RWPE1 (cell line): ENCODE results near the gene NEK10.

ENCODE experiments used
- CTCF ChIA-PET: fragments of 350-600 bp; sonication (Branson Sonifier 250); formaldehyde crosslinking; extraction: SDS; loops from one replicate; lab custom pipeline; 2021; lab: Yijun Ruan, JAX
- POLR2A ChIA-PET: fragments of 400-600 bp; formaldehyde crosslinking; extraction: SDS; loops from one replicate; lab custom pipeline; 2020; ENCODE audit warnings: antibody characterized with exemption; ENCODE audit not compliant: low non-redundant PET; lab: Yijun Ruan, JAX
- DNase-seq: peaks from one replicate; pipeline ENCODE4 v3.0.0; 2012; ENCODE audit warnings: low spot score
- H3K27ac ChIP-seq: fragments of 450-650 bp; 2 replicates; pipeline ENCODE4 v1.5.1; 2017
- TF ChIP-seq, protein P1 (sequence below): fragments of 450-650 bp; conservative IDR thresholded peaks from 2 replicates; pipeline ENCODE4 v1.5.1; 2017; ENCODE audit warnings: low read depth, mild to moderate bottlenecking

Gene NEK10

DNA sequence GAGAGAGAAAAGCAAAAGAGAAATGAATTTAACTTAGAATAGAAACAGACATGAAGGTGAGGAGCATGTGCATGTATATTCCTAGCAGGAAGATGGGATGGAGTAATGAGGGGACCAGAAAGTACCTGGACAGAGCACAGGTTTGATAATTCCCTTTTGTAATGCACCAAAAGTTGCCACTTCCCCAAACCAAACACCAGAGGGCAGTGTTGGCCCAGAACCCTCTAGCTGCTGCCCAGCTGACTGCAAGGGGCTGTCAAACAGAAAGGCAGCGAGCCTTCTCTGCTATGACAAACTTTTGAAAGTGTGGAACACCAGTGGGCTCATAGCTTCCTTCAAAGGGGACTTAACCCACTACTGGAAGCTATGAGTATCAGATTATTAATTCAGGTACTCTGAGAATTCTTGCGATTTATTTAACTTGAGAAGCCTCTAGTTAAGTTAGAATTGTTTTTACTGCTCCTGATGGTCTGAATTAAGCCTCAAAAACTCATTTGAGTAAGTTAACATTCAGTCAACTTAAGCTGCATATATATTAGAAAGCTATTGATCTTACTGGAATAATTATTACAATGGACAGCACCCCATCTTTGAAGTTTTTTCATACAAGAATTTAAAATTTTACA, 234.9 kb downstream of the NEK10 start:
- DNase-seq, result peak; percentile 46
- no peak overlapping the region for H3K27ac ChIP-seq
- TF ChIP-seq, protein P1, sequence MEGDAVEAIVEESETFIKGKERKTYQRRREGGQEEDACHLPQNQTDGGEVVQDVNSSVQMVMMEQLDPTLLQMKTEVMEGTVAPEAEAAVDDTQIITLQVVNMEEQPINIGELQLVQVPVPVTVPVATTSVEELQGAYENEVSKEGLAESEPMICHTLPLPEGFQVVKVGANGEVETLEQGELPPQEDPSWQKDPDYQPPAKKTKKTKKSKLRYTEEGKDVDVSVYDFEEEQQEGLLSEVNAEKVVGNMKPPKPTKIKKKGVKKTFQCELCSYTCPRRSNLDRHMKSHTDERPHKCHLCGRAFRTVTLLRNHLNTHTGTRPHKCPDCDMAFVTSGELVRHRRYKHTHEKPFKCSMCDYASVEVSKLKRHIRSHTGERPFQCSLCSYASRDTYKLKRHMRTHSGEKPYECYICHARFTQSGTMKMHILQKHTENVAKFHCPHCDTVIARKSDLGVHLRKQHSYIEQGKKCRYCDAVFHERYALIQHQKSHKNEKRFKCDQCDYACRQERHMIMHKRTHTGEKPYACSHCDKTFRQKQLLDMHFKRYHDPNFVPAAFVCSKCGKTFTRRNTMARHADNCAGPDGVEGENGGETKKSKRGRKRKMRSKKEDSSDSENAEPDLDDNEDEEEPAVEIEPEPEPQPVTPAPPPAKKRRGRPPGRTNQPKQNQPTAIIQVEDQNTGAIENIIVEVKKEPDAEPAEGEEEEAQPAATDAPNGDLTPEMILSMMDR, result peak; percentile 90
- POLR2A ChIA-PET, result no interaction called here
- CTCF ChIA-PET, result interaction anchor here (0.7 to 1.0 kb wide), 4 partner anchors 9 to 119 kb away, joined by 3 to 6 read pairs (median 5); no protein-coding TSS in a partner anchor

DNA sequence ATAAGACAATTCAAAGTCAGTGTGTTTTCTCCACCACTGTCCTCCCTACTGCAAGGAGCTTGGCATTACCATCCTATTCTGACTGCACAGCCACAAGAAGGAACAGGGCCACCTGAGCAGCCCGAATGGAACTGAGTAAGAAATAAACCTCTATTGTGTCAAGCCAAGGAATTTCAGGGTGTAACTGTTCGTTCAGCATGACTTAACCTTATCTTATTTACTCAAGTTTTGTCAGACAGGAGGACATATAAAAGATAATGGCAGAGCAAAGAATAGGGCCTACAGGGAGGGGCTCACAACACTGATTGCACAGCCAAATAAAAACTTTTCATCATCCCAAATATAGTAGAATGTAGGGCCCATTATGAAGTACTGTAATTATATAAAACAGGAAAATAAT, 236.1 kb downstream of the NEK10 start:
- CTCF ChIA-PET, result no interaction called here
- TF ChIP-seq, protein P1, result no peak
- DNase-seq, result no peak
- POLR2A ChIA-PET, result no interaction called here
- no peak overlapping the region for H3K27ac ChIP-seq

DNA sequence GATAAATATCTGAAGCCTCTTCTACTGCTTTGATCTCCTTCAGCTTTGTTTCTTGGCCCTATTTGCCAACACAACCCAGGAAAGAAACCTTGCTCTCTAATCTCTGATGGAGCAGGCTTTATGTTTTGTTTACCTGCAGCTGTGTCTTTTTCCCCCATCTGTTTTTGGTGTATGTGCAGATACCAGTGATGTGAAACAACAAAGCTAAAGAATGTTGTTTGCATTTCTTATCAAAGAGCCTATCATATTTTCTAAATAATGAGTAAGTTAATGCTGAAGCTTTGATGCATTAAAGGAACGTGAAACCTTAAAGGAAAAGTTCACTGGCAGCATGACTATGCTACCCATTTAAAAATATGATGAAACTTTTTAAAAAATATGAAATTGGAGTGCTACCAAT, 238.4 kb downstream of the NEK10 start:
- no peak overlapping the region for H3K27ac ChIP-seq
- TF ChIP-seq, protein P1, result no peak
- POLR2A ChIA-PET, result no interaction called here
- CTCF ChIA-PET, result no interaction called here
- DNase-seq, result no peak

DNA sequence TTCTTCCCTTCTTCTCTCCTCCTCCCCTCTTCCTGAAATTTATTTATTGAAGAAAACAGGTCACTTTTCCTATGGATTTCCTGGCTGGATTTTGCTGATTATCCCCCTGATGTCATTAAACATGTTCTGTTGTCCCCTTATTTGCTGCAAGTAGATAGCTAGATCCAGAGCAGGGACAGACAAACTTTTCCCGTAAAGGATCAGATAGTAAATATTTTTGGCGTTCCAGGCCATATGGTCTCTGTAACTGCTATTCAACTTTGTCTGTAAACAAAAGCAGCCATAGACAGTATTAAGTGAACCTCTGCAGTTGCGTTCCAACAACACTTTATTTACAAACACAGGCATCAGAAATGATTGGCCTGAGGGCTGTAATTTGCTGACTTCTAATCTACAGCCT, 241.3 kb downstream of the NEK10 start:
- ChIA-PET CTCF (no interaction called here), POLR2A (no interaction called here)
- no peak overlapping the region for H3K27ac ChIP-seq

DNA sequence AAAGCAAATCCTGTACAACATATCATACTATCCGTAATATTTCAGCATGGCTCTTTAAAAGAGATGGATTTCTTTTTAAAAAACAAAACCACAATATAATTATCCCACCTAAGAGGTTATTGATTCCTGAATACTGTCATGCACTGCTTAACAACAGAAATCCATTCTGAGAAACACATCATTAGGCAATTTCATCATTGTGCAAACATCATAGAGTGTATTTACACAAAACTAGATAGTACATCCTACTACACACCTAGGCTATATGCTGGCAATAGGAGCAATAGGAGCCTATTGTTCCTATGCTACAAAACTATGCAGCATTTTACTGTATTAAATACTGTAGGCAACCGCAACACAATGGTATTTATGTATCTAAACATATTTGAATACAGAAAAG, 242.0 kb downstream of the NEK10 start:
- ChIA-PET CTCF (no interaction called here), POLR2A (no interaction called here)
- H3K27ac ChIP-seq, result no peak overlapping the region
- no peak for DNase-seq
- TF ChIP-seq, protein P1, result no peak

More for the DNA sequence above, 241.3 kb downstream of the NEK10 start:
- TF ChIP-seq, protein P1, result no peak
- no peak for DNase-seq

DNA sequence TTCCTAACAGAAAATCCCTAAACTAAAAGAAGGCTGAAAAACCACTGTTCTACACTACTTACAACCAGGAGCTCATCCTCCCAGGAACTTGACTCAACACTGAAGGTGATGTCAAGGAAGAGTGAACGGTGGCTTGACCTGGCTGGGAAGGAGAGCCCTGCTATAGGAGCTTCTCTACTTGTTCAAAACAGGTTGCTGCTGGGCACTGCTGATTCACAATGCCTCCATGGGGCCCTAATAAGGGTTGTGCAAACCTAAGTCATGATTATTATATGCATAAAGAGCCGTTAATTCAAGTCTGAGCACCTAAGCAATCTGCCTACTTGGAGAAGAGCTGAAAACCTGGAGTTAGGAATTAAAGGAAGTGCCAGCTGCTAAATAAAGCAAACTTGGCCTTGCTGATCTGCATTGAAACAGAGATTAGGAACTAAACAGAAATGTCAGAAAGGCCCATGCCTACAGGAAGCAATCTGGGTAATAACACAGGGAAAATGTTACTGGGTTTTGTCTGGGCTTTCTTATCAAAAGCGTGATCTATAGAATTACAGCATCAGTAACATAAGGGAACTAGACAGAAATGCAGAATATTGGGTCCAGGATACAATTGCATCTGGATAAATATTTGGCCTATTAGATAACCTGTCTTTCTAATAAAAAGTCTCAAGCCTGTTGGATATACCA, 243.2 kb downstream of the NEK10 start:
- TF ChIP-seq, protein P1, result no peak
- ChIA-PET POLR2A (no interaction called here), CTCF (interaction anchor here (0.6 kb wide), 1 partner anchor 1476 kb away, joined by 4 read pairs; no protein-coding TSS in a partner anchor)
- H3K27ac ChIP-seq, result no peak overlapping the region
- DNase-seq, result no peak
